Sigmoid colon (tissue), 7 donors: Measurements from ENCODE around the gene OR6F1. TPM values are rescaled to one million over a fixed set of nuclear protein-coding genes. Genes with fewer than 3 reads are reported as not detected.
"Not testable (repeated sequence)": the region's sequence is repeated elsewhere in the genome, so short reads cannot be mapped to it uniquely, and the experiment has no call there.

Experiments
- DNase-seq: peaks from one replicate; pipeline ENCODE4 v3.0.0-alpha.2; 2019
- H3K27ac ChIP-seq, 4 donors: fragments of 200-600 bp; sonication (generic); one replicate each; pipeline ENCODE4 v1.5.1; 2016 to 2019; ENCODE audit warnings: mild to moderate bottlenecking in 1 of 4
- H3K27me3 ChIP-seq, 3 donors: fragments of 200-600 bp; sonication (generic); one replicate each; pipeline ENCODE4 v1.5.1; 2019; ENCODE audit warnings: mild to moderate bottlenecking in 1 of 3
- H3K36me3 ChIP-seq, 4 donors: fragments of 200-600 bp; sonication (generic); one replicate each; pipeline ENCODE4 v1.5.1; 2016 to 2019
- H3K4me1 ChIP-seq, 4 donors: fragments of 200-600 bp; sonication (generic); one replicate each; pipeline ENCODE4 v1.5.1; 2017 to 2019
- H3K4me3 ChIP-seq, 4 donors: fragments of 200-600 bp; sonication (generic); one replicate each; pipeline ENCODE4 v1.5.1; 2017 to 2019; ENCODE audit warnings: mild to moderate bottlenecking in 2 of 4, moderate library complexity in 1 of 4
- H3K9me3 ChIP-seq, 4 donors: fragments of 200-600 bp in 3 of 4; sonication (generic) in 3 of 4; one replicate each; pipeline versions ENCODE4 v1.5.1 to v1.6.1; 2013 to 2019
- CTCF ChIP-seq, 4 experiments: fragments of 450-650 bp in 3 of 4; fragments of 200-600 bp in 1 of 4; IDR thresholded peaks; one replicate each; pipeline ENCODE4 v1.5.1; 2016 to 2019; ENCODE audit warnings: antibody characterized with exemption in 4 of 4, mild to moderate bottlenecking in 3 of 4, moderate library complexity in 2 of 4
- EP300 ChIP-seq, 4 donors: sonication (generic); formaldehyde crosslinking; IDR thresholded peaks; one replicate each; pipeline ENCODE4 v1.6.1; 2017; ENCODE audit warnings: antibody characterized with exemption in 4 of 4
- POLR2A ChIP-seq, 2 donors: fragments of 450-650 bp; IDR thresholded peaks; one replicate each; pipeline ENCODE4 v1.6.1; 2016; ENCODE audit warnings: antibody characterized with exemption in 2 of 2, mild to moderate bottlenecking in 2 of 2, moderate library complexity in 2 of 2
- POLR2AphosphoS5 ChIP-seq, 4 donors: sonication (generic); formaldehyde crosslinking; IDR thresholded peaks; one replicate each; pipeline ENCODE4 v1.6.1; 2017; ENCODE audit warnings: antibody characterized with exemption in 4 of 4
- WGBS, 2 donors: extraction: QIAGEN DNeasy Blood & Tissue Kit; methylation state at CpG; one replicate each; pipeline ENCODE4 v1.1.7; 2013; 5-methylcytosine and 5-hydroxymethylcytosine counted together
- intact Hi-C: fragments of 100-400 bp; cut with DNase I; formaldehyde crosslinking; loops from one replicate; pipeline ENCODE4 v1.15.1; 2023
- polyA plus RNA-seq, 3 donors: library from polyadenylated mRNA; stranded (reverse); fragments of 200-250 nt; gene quantifications; one replicate each; pipeline ENCODE4 v1.2.3, GENCODE V29; 2013
- total RNA-seq, 4 donors: library from RNA; depleted of rRNA; stranded (reverse); fragments of >200 nt; gene quantifications; one replicate each; pipeline ENCODE4 v1.1.0, GENCODE V29; 2016
- donor health status: healthy with polysubstance abuse.
- donor health status: Bipolar disorder and iron deficiency.
- donor health status: healthy.

The OR6F1 gene
- not detected for total RNA-seq
- polyA plus RNA-seq: not detected

- intact Hi-C loops: no loop called here
Observed at GRCh38 chr1:247716546-247716945, at the start of gene OR6F1. TSS of gene OR6F1 (minus strand) at chr1:247716646. CDS start at chr1:247712755, 3,891 bp downstream.

GRCh38 chr1:247760456-247760855, 44.0 kb upstream of the OR6F1 start, which contains the start of gene OR1C1:
TSS of gene OR1C1 (minus strand) at chr1:247760556. CDS start at chr1:247758406, 2,150 bp downstream.
- intact Hi-C loops: no loop called here
- no peaks in the 10 kb centered on the region for H3K4me1 ChIP-seq
- no peaks in the 10 kb centered on the region for H3K9me3 ChIP-seq
- no peaks in the 10 kb centered on the region for H3K36me3 ChIP-seq
- no peak for TF ChIP-seq CTCF (IDR thresholded peaks at IDR 0.05)
- TF ChIP-seq POLR2AphosphoS5 (IDR thresholded peaks at IDR 0.05): no peak
- no peak for TF ChIP-seq POLR2A (IDR thresholded peaks at IDR 0.05)
- no peak for TF ChIP-seq EP300 (IDR thresholded peaks at IDR 0.05)
- no peak within 1 kb of the TSS for H3K4me3 ChIP-seq
- no peaks in the 10 kb centered on the region for H3K27me3 ChIP-seq
- no peak within 1 kb of the TSS for H3K27ac ChIP-seq
- no peak for DNase-seq
- 91 to 95% methylated on average over 3 of the region's 3 CpGs for WGBS, 2 donors

More at GRCh38 chr1:247716546-247716945, at the start of gene OR6F1:
- peaks cover 0 to 6% (median 0%) of the 10 kb centered on the region in 4 donors for H3K9me3 ChIP-seq
- H3K4me3 ChIP-seq: no peak within 1 kb of the TSS
- no peak for TF ChIP-seq CTCF (IDR thresholded peaks at IDR 0.05)
- no peak for TF ChIP-seq POLR2AphosphoS5 (IDR thresholded peaks at IDR 0.05)
- TF ChIP-seq EP300 (IDR thresholded peaks at IDR 0.05): no peak
- TF ChIP-seq POLR2A (IDR thresholded peaks at IDR 0.05): no peak
- no peak within 1 kb of the TSS for H3K27ac ChIP-seq
- H3K4me1 ChIP-seq: no peaks in the 10 kb centered on the region
- no peaks in the 10 kb centered on the region for H3K36me3 ChIP-seq
- WGBS, 2 donors: 89% methylated on average over 3 of the region's 3 CpGs
- no peak for DNase-seq
- no peaks in the 10 kb centered on the region for H3K27me3 ChIP-seq

- intact Hi-C loops, H3K4me1 ChIP-seq, DNase-seq, H3K27ac ChIP-seq, H3K27me3 ChIP-seq, H3K36me3 ChIP-seq, H3K4me3 ChIP-seq, H3K9me3 ChIP-seq: not testable (repeated sequence)
- 95 to 96% methylated on average over 1 of the region's 1 CpG for WGBS, 2 donors
Observed at GRCh38 chr1:247754311-247754710, 37.9 kb upstream of the OR6F1 start.

- Histone ChIP-seq H3K36me3 (no peaks in the 10 kb centered on the region), H3K27ac (no peak overlapping the region), H3K4me1 (no peaks in the 10 kb centered on the region), H3K27me3 (no peaks in the 10 kb centered on the region), H3K9me3 (no peaks in the 10 kb centered on the region), H3K4me3 (no peak overlapping the region)
- no peak for TF ChIP-seq POLR2A (IDR thresholded peaks at IDR 0.05)
- no peak for TF ChIP-seq EP300 (IDR thresholded peaks at IDR 0.05)
- no peak for TF ChIP-seq CTCF (IDR thresholded peaks at IDR 0.05)
- TF ChIP-seq POLR2AphosphoS5 (IDR thresholded peaks at IDR 0.05): no peak
- DNase-seq: no peak
- 94% methylated on average over 1 of the region's 1 CpG for WGBS, 2 donors
- intact Hi-C loops: no loop called here
Observed at GRCh38 chr1:247749870-247750269, 33.4 kb upstream of the OR6F1 start.

- Histone ChIP-seq H3K27me3 (no peaks in the 10 kb centered on the region), H3K36me3 (no peaks in the 10 kb centered on the region), H3K9me3 (peaks cover 0 to 2% (median 0%) of the 10 kb centered on the region in 4 donors), H3K4me3 (no peak within 1 kb of the TSS), H3K27ac (no peak within 1 kb of the TSS), H3K4me1 (no peaks in the 10 kb centered on the region)
- WGBS, 2 donors: 94 to 97% methylated on average over 2 of the region's 2 CpGs
- no peak for TF ChIP-seq POLR2AphosphoS5 (IDR thresholded peaks at IDR 0.05)
- TF ChIP-seq POLR2A (IDR thresholded peaks at IDR 0.05): no peak
- TF ChIP-seq EP300 (IDR thresholded peaks at IDR 0.05): no peak
- no peak for TF ChIP-seq CTCF (IDR thresholded peaks at IDR 0.05)
- intact Hi-C loops: no loop called here
- DNase-seq: no peak
Observed at GRCh38 chr1:247748041-247748440, 31.6 kb upstream of the OR6F1 start, which contains the start of gene OR14A2. TSS of gene OR14A2 (minus strand) at chr1:247748141.
